Measurements from ENCODE around the gene RTP5. TPM values are rescaled to one million over a fixed set of nuclear protein-coding genes. Genes with fewer than 3 reads are reported as not detected.

The RTP5 gene
- total and polyA plus RNA-seq, 3 donors from 2014 or later = 0.13 to 0.93 (median 0.47) TPM

DNA sequence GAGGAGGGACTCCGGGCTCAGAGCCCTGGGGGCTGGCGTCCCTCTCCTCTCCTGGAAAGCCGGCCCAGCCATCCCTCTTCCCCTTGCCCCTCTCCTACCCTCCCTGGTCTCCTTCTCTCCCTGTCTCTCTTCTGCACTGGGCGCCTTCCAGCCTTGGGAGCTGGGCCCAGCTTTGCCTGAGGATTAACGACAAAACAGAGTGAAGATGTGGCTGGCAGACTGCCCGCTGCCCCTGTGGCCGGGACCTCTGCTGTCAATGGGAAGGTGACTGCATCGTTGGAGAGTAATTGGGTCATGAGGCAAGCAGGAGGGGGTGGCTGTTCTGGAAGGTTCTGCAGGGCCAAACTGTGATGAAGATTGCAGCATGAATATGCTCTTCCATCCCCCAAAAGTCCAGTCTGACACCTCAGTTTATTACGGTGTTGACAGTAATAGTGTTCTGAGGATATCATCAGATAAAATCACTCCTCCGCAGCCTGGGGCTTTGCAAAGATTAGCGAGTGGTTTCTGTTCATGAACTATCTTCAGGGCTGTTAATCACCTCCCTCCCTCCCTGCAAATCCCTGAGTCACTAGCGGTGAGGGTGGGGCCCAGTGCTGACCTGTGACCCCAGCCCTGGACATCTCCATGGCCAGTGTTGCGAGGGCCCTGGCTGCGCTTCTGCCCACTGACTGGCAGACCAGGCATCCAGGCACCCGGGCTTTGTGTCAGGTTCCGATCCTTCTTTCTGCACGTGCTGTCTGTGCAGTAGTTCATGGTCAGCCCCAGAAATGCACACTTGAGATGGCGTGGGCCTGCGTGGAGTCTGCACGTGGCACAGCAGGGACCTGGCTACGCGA lies 23.0 kb downstream of the RTP5 start:
- 70% methylated on average over 18 to 22 of the region's 22 CpGs for WGBS, 2 donors

DNA sequence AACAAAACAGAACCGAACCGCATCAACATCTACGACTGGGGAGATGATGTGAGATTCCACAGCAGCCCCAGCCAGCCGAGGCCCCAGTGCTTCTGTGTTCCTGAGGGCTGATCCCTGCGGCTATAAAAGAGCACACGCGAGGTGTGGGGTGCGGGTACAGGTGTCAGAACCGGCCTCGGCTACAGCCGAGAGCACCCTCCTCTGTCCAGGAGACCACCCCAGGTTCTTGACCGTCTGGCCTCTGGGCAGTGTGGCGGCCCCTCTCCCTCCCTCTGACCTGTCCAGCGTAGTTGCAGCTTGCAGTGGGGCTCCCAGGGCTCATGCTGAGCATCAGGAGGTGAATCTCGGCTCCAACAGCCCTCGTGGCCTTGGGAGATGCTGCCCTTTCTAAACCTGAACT lies 23.7 kb downstream of the RTP5 start:
- Histone ChIP-seq H3K4me1 (peaks cover 13% of the 10 kb centered on the region), H3K36me3 (ENCODE audit: low read depth, missing control alignments) (no peaks in the 10 kb centered on the region), H3K27me3 (no peaks in the 10 kb centered on the region), H3K27ac (no peak overlapping the region), H3K9me3 (no peaks in the 10 kb centered on the region), H3K4me3 (no peak overlapping the region)
- TF ChIP-seq POLR2A (IDR thresholded peaks at IDR 0.05) = no peak
- TF ChIP-seq, protein P1, sequence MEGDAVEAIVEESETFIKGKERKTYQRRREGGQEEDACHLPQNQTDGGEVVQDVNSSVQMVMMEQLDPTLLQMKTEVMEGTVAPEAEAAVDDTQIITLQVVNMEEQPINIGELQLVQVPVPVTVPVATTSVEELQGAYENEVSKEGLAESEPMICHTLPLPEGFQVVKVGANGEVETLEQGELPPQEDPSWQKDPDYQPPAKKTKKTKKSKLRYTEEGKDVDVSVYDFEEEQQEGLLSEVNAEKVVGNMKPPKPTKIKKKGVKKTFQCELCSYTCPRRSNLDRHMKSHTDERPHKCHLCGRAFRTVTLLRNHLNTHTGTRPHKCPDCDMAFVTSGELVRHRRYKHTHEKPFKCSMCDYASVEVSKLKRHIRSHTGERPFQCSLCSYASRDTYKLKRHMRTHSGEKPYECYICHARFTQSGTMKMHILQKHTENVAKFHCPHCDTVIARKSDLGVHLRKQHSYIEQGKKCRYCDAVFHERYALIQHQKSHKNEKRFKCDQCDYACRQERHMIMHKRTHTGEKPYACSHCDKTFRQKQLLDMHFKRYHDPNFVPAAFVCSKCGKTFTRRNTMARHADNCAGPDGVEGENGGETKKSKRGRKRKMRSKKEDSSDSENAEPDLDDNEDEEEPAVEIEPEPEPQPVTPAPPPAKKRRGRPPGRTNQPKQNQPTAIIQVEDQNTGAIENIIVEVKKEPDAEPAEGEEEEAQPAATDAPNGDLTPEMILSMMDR (IDR thresholded peaks at IDR 0.05) = no peak
- no peak for DNase-seq
- 79 to 84% methylated on average over 10 to 16 of the region's 16 CpGs for WGBS, 2 donors
- intact Hi-C loops (cut with DNase I; ENCODE audit: low total_unique reads) = no loop called here

More for the DNA sequence above, 23.0 kb downstream of the RTP5 start:
- DNase-seq = no peak
- Histone ChIP-seq H3K9me3 (no peaks in the 10 kb centered on the region), H3K27ac (no peak overlapping the region), H3K4me3 (no peak overlapping the region), H3K27me3 (no peaks in the 10 kb centered on the region), H3K4me1 (peaks cover 13% of the 10 kb centered on the region), H3K36me3 (ENCODE audit: low read depth, missing control alignments) (no peaks in the 10 kb centered on the region)
- no peak for TF ChIP-seq POLR2A (IDR thresholded peaks at IDR 0.05)
- TF ChIP-seq, protein P1 (IDR thresholded peaks at IDR 0.05) = no peak
- intact Hi-C loops (cut with DNase I; ENCODE audit: low total_unique reads) = no loop called here

DNA sequence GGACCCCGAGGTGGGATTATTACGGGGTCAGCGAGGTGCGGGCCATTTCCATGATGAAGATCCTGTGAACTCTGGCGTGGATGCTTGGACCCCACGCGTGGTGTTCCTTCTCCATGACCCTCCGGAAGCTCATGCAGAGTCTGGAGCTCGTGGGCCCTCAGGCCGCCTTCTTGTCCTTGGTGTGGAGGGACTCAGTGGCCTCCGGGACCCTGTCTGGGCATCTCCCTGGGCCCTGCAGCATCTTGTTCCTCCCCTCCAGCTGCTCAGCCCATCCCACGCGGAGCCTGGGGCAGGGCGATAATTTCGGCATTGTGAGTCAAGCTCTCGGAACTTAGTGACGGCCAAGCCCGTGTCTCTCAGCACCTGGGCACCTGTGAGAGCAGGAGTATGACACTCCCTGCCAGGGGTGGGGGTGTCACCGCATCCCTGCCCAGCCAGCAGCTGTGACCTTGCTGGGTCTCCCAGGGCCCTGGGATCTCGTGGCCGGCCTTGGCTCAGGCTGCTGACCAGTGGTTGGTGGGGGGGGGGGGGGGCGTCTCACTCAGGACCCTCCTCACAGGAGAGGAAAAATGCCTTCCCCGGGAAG lies 24.6 kb downstream of the RTP5 start:
- TF ChIP-seq, protein P1 (IDR thresholded peaks at IDR 0.05) = no peak
- no peak for TF ChIP-seq POLR2A (IDR thresholded peaks at IDR 0.05)
- Histone ChIP-seq H3K4me1 (peaks cover 15% of the 10 kb centered on the region), H3K36me3 (ENCODE audit: low read depth, missing control alignments) (no peaks in the 10 kb centered on the region), H3K27ac (no peak overlapping the region), H3K4me3 (no peak overlapping the region), H3K9me3 (no peaks in the 10 kb centered on the region), H3K27me3 (no peaks in the 10 kb centered on the region)
- WGBS, 2 donors = 66 to 88% methylated on average over 11 to 23 of the region's 23 CpGs
- DNase-seq = peak; percentile 13
- intact Hi-C loops (cut with DNase I; ENCODE audit: low total_unique reads) = no loop called here

DNA sequence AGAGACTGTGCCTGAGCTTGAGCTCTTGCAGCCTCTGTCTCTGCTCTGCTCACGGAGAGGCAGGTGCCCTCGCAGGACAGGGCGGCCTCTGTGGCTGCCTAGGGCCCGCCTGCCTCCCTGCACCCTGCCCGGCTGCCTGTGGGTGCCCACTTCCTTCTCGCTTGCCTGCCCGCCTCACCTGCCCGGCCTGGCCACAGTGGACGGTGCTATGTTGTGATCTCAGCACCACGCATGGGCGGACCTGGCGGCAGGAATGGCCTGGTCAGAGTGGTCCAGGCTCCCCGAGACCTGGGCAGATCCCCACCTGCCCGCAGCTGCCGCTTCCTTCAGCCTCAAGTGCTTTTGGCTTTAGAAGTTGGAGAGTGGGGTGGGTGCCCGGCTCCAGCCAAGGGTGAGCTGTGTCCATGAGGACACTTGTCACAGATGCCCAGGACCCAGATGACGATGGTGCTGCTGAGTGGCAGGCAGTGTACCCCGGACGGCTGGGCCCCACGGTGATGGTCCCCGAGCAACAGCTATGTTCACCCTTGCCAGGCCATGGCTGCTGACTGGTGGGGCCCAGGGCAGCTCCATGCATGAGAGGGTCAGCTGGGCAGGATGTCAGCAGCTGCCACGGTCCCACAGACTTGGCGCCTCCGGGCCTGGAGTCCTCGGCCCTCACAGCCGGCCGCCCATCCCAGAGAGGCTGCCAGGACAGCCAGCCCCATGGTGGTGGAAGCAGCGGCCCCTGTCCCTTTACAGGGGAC lies 25.3 kb downstream of the RTP5 start:
- no peak overlapping the region for H3K4me3 ChIP-seq
- H3K4me1 ChIP-seq = peaks cover 19% of the 10 kb centered on the region
- peak; percentile 13 for DNase-seq
- H3K27me3 ChIP-seq = no peaks in the 10 kb centered on the region
- H3K9me3 ChIP-seq = no peaks in the 10 kb centered on the region
- no peaks in the 10 kb centered on the region for H3K36me3 ChIP-seq (ENCODE audit: low read depth, missing control alignments)
- intact Hi-C loops (cut with DNase I; ENCODE audit: low total_unique reads) = no loop called here
- TF ChIP-seq POLR2A (IDR thresholded peaks at IDR 0.05) = no peak
- TF ChIP-seq, protein P1 (IDR thresholded peaks at IDR 0.05) = no peak
- 82 to 88% methylated on average over 8 to 24 of the region's 28 CpGs for WGBS, 2 donors
- peak overlapping the region in 1 of 2 donors; percentile 80 for H3K27ac ChIP-seq
